Endodermal cell (in vitro differentiated cells): Measurements from ENCODE around the gene HNRNPH1. TPM values are rescaled to one million over a fixed set of nuclear protein-coding genes. Genes with fewer than 3 reads are reported as not detected.

Experiments
- DNase-seq: peaks from one replicate; pipeline ENCODE4 v3.0.0-alpha.2; 2017
- H3K27ac ChIP-seq: 2 replicates; pipeline ENCODE4 v1.5.1; 2013; ENCODE audit warnings: mild to moderate bottlenecking, low read depth, low read length, moderate library complexity
- H3K27me3 ChIP-seq: 2 replicates; pipeline ENCODE4 v1.6.1; 2013; ENCODE audit warnings: mild to moderate bottlenecking, low read length, moderate library complexity; ENCODE audit not compliant: insufficient read depth, control insufficient read depth, poor library complexity, severe bottlenecking
- H3K36me3 ChIP-seq: 2 replicates; pipeline ENCODE4 v1.7.0; 2013; ENCODE audit warnings: mild to moderate bottlenecking, low read length, moderate library complexity; ENCODE audit not compliant: control insufficient read depth, insufficient read depth
- H3K4me1 ChIP-seq: one replicate; pipeline ENCODE4 v1.7.0; 2013; ENCODE audit warnings: low read length; ENCODE audit not compliant: control insufficient read depth, insufficient read depth
- H3K4me3 ChIP-seq: 2 replicates; pipeline ENCODE4 v1.5.1; 2013; ENCODE audit warnings: mild to moderate bottlenecking, low read length, moderate library complexity
- H3K9ac ChIP-seq: 2 replicates; pipeline ENCODE4 v1.6.1; 2013; ENCODE audit warnings: mild to moderate bottlenecking, low read length, moderate library complexity; ENCODE audit not compliant: poor library complexity, severe bottlenecking; ENCODE audit errors: extremely low read depth
- H3K9me3 ChIP-seq: 2 replicates; pipeline ENCODE4 v1.6.1; 2013; ENCODE audit warnings: mild to moderate bottlenecking, low read length, moderate library complexity; ENCODE audit not compliant: control insufficient read depth
- H3K27ac Mint-ChIP-seq: 2 replicates; pipeline ENCODE4 v1.8.0; 2020; ENCODE audit warnings: mixed read lengths
- H3K27me3 Mint-ChIP-seq: 2 replicates; pipeline ENCODE4 v1.8.0; 2021; ENCODE audit warnings: mild to moderate bottlenecking, mixed read lengths; ENCODE audit not compliant: insufficient read depth
- H3K36me3 Mint-ChIP-seq: 2 replicates; pipeline ENCODE4 v1.8.0; 2020; ENCODE audit warnings: low read depth, mixed read lengths
- H3K4me1 Mint-ChIP-seq: 2 replicates; pipeline ENCODE4 v1.8.0; 2020; ENCODE audit warnings: mixed read lengths
- H3K4me3 Mint-ChIP-seq: 2 replicates; pipeline ENCODE4 v1.8.0; 2020; ENCODE audit warnings: mild to moderate bottlenecking, moderate library complexity, mixed read lengths
- H3K9me3 Mint-ChIP-seq: 2 replicates; pipeline ENCODE4 v1.8.0; 2020; ENCODE audit warnings: mild to moderate bottlenecking, mixed read lengths
- CTCF ChIP-seq: fragments of 200-600 bp; sonication (generic); conservative IDR thresholded peaks from 2 replicates; pipeline ENCODE4 v1.5.0; 2021; ENCODE audit warnings: antibody characterized with exemption, mild to moderate bottlenecking
- WGBS, 2 experiments: methylation state at CpG; one replicate each; pipeline versions ENCODE4 v1.1.5 to v1.1.7; 2013; ENCODE audit warnings: missing lambda C conversion rate in 2 of 2, mixed read lengths in 1 of 2; ENCODE audit not compliant: insufficient coverage in 1 of 2, insufficient read length in 1 of 2; 5-methylcytosine and 5-hydroxymethylcytosine counted together
- total RNA-seq, 2 donors: library from RNA; stranded (reverse); fragmentation: NEBNext Ultra II Directional in 1 of 2; extraction: Animal tissue kit (Norgen Biotek cat#: 25700) in 1 of 2; gene quantifications; 2 replicates in 1 of 2; 3 replicates in 1 of 2; pipeline ENCODE4 v1.2.1, GENCODE V29; 2021

The HNRNPH1 gene
- total RNA-seq, 2 donors from 2014 or later, result 801 to 885 TPM

DNA sequence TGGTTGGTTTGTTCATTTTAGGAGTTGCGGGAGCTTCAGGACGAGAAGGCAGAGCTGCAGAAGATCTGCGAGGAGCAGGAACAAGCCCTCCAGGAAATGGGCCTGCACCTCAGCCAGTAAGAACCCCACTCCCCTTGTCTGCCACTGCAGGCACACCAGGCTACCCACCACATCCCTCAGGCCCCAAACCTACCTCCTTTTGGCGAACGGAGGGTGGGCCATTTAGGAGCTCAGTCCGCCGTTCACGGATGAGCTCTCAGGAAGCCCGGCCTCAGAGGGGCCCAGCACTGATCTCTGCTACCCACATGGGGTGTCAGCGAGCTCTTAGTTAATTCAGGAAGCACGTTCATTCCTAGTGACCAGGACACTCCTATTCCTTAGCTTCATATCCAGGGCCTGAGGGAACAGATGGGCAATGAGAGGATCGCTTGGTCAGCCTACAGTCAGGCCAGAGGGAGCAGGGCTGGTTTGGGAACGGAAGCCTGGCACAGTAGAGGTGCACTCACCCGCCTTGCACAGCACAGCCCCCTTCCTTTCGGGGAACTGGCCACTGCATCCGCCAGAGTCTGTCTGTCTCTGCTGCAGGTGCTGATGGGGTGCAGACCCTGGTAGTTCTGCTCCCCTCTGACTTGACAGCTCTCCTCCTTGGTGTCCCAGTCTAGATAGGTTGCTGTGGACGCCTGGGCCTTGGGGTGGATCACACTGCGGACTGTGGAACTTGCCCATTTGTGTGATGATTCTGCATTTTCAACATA lies 21.4 kb downstream of the HNRNPH1 start:
- 95 to 97% methylated on average over 16 to 18 of the region's 18 CpGs for WGBS, 2 experiments
- H3K36me3 Mint-ChIP-seq, result peaks cover 72% of the 10 kb centered on the region

GRCh38 chr5:179599973-179600372 lies 23.5 kb downstream of the HNRNPH1 start:
- H3K9ac ChIP-seq, result no peak overlapping the region
- no peaks in the 10 kb centered on the region for H3K9me3 Mint-ChIP-seq
- H3K4me1 ChIP-seq, result no peaks in the 10 kb centered on the region
- TF ChIP-seq CTCF, result no peak
- peaks cover 76% of the 10 kb centered on the region for H3K36me3 Mint-ChIP-seq
- no peak for DNase-seq
- H3K36me3 ChIP-seq, result peaks cover 45% of the 10 kb centered on the region
- peaks cover 5% of the 10 kb centered on the region for H3K4me1 Mint-ChIP-seq
- H3K27ac ChIP-seq, result no peak overlapping the region
- 95% methylated on average over 9 of the region's 9 CpGs; no CpG with 5 or more reads in 1 of the 2 experiments for WGBS, 2 experiments
- H3K27ac Mint-ChIP-seq, result peak overlapping the region; percentile 26
- no peak overlapping the region for H3K4me3 Mint-ChIP-seq
- H3K4me3 ChIP-seq, result no peak overlapping the region
- H3K27me3 ChIP-seq, result no peaks in the 10 kb centered on the region
- H3K27me3 Mint-ChIP-seq, result no peaks in the 10 kb centered on the region
- no peaks in the 10 kb centered on the region for H3K9me3 ChIP-seq

More for the DNA sequence above, 21.4 kb downstream of the HNRNPH1 start:
- no peak for DNase-seq
- no peaks in the 10 kb centered on the region for H3K4me1 ChIP-seq
- H3K27ac ChIP-seq, result no peak overlapping the region
- no peak for TF ChIP-seq CTCF
- Mint-ChIP-seq H3K4me3 (no peak overlapping the region), H3K27me3 (no peaks in the 10 kb centered on the region), H3K4me1 (peaks cover 5% of the 10 kb centered on the region), H3K27ac (peak overlapping the region; percentile 40), H3K9me3 (no peaks in the 10 kb centered on the region)
- peaks cover 50% of the 10 kb centered on the region for H3K36me3 ChIP-seq
- H3K27me3 ChIP-seq, result no peaks in the 10 kb centered on the region
- H3K9me3 ChIP-seq, result no peaks in the 10 kb centered on the region
- no peak overlapping the region for H3K4me3 ChIP-seq
- H3K9ac ChIP-seq, result no peak overlapping the region

- H3K4me1 ChIP-seq, result no peaks in the 10 kb centered on the region
- peaks cover 80% of the 10 kb centered on the region for H3K36me3 Mint-ChIP-seq
Observed at GRCh38 chr5:179599566-179599965, 23.9 kb downstream of the HNRNPH1 start.

More at GRCh38 chr5:179599566-179599965, 23.9 kb downstream of the HNRNPH1 start:
- Mint-ChIP-seq H3K9me3 (no peaks in the 10 kb centered on the region), H3K4me1 (peaks cover 5% of the 10 kb centered on the region), H3K4me3 (no peak overlapping the region), H3K27me3 (no peaks in the 10 kb centered on the region), H3K27ac (peak overlapping the region; percentile 26)
- no peak overlapping the region for H3K9ac ChIP-seq
- H3K9me3 ChIP-seq, result no peaks in the 10 kb centered on the region
- no peaks in the 10 kb centered on the region for H3K27me3 ChIP-seq
- WGBS, 2 experiments, result 93 to 96% methylated on average over 6 to 16 of the region's 16 CpGs
- H3K4me3 ChIP-seq, result no peak overlapping the region
- TF ChIP-seq CTCF, result no peak
- peak overlapping the region; percentile 4 for H3K27ac ChIP-seq
- H3K36me3 ChIP-seq, result peaks cover 48% of the 10 kb centered on the region
- no peak for DNase-seq
